H54 (cell line): ENCODE measurements around the gene HTD2.

Source experiments
- DNase-seq: peaks from one replicate; pipeline ENCODE4 v3.0.0; 2011; ENCODE audit warnings: low spot score, mixed read lengths; ENCODE audit not compliant: insufficient read length
- FAIRE-seq: peaks from 3 replicates; lab custom pipeline; 2011; peaks lifted over from hg19 to GRCh38; lab: Jason Lieb, UNC
- POLR2A ChIP-seq: IDR thresholded peaks from 2 replicates; pipeline ENCODE4 v1.6.1; 2011; ENCODE audit warnings: low read depth, mild to moderate bottlenecking, low read length

The HTD2 gene

GRCh38 chr3:58349792-58350626, 43.7 kb downstream of the HTD2 start:
- no peak for FAIRE-seq
- TF ChIP-seq POLR2A: no peak
- no peak for DNase-seq

DNA sequence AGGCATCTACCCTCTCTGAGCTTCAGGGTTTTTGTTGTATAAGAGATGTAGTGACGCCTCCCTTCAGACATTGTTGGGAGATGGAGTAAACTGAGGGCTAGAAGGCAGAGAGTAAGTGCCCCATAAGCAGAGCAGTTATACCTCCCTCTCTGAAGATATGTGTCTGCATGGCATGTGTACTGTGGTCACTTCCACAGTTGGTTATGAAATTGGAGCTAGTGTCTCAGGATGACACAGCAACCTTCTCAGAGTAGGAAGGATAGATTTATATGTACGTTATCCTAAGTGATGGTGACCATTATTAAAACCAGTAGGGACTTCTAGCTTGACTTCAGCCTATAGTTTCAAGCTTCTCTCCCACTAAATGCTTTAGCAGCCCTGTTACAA, 44.3 kb downstream of the HTD2 start:
- DNase-seq: no peak
- no peak for FAIRE-seq
- TF ChIP-seq POLR2A: no peak

- FAIRE-seq (no peak), DNase-seq (no peak)
- no peak for TF ChIP-seq POLR2A
These were observed 45.6 kb downstream of the HTD2 start for GRCh38 chr3:58351920-58352319.

GRCh38 chr3:58352626-58353025, 46.3 kb downstream of the HTD2 start:
- TF ChIP-seq POLR2A: no peak
- no peak for FAIRE-seq
- no peak for DNase-seq

DNA sequence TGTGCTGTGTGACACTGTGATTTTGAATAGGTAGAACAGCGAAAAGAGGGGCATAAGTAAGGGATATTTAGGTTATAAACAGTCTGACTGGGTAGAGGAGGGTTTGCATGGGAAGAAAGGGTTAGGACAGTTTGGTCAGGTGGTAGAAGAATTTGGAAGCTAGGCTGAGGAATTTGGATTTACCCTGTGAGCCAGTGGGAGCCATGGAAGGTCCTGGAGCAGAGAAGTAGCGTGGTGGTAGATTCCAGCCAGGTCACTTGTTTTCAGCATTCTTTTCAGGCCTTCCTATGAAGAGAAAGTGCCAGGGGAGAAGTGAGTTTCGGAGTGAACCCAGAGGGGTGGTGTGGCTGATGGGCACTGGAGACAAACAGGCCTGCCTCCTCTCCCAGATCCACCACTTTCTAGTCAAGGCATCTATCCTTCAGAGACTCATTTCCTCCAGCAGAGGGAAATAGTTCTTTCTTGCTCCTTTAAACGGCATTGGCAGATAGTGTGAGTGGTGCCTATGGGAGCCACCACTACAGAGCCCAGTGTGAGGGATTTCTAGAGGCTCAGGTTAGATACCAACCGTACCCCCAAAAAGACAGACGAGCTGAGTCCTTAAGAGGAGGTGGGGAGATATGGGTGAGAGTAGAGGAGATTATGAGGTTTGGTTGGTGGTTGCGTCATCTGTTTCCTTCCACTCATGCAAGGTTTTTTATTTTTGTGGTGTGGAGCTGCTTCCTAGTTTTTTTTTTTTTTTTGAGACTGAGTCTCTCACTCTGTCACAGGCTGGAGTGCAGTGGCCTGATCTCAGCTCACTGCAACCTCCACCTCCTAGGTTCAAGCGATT, 47.6 kb downstream of the HTD2 start:
- DNase-seq: no peak
- no peak for FAIRE-seq
- TF ChIP-seq POLR2A: no peak

GRCh38 chr3:58355179-58355578, 48.9 kb downstream of the HTD2 start:
- FAIRE-seq (no peak), DNase-seq (no peak)
- TF ChIP-seq POLR2A: no peak

DNA sequence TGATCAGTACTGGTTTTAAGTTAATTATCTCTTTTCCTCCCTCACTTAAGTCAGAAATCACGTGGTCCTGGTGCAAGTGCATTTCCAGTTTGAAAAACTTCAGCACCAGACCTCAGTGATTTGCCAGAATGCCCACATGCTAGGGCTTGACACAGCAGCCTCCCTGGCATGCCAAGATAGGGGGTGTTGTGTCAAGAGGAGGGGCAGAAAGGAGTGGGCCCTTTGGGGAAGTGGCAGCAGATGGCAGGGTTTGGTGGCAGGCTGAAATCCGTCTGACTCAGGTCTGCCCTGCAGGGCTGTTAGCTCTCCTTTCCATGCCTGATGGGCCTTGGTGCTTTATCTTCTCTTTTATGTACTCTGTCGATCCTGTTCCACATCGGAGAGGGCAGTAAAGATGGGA, 49.7 kb downstream of the HTD2 start:
- no peak for FAIRE-seq

GRCh38 chr3:58357402-58357801, 51.1 kb downstream of the HTD2 start:
- FAIRE-seq (no peak), DNase-seq (no peak)
- no peak for TF ChIP-seq POLR2A

More for the DNA sequence above, 49.7 kb downstream of the HTD2 start:
- no peak for DNase-seq
- TF ChIP-seq POLR2A: no peak

GRCh38 chr3:58358092-58358491, 51.8 kb downstream of the HTD2 start:
- no peak for FAIRE-seq
- TF ChIP-seq POLR2A: no peak
- no peak for DNase-seq

- FAIRE-seq (no peak), DNase-seq (no peak)
- no peak for TF ChIP-seq POLR2A
These were observed 52.5 kb downstream of the HTD2 start for GRCh38 chr3:58358808-58359207.

GRCh38 chr3:58359621-58360020, 53.3 kb downstream of the HTD2 start:
- no peak for TF ChIP-seq POLR2A
- no peak for DNase-seq
- FAIRE-seq: no peak

DNA sequence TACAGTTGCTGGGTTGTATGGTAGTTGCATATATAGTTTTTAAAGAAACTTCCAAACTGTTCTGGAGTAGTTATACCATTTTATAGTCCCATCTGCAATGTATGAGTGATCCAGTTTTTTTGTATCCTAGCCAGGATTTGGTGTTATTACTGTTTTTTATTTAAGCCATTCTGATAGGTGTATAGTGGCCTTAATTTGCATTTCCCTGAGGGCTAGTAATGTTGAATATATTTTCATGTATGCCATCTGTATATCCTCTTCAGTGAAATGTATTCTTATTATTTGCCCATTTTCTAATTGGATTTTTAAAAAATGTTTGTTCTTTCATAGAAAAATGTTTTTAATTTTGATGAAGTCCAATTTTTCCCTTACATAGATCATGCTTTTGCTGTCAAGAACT, 55.5 kb downstream of the HTD2 start:
- DNase-seq (no peak), FAIRE-seq (no peak)
- TF ChIP-seq POLR2A: no peak

GRCh38 chr3:58366699-58367098, 60.4 kb downstream of the HTD2 start:
- DNase-seq: no peak
- FAIRE-seq: peak; percentile 57
- no peak for TF ChIP-seq POLR2A

- TF ChIP-seq POLR2A: no peak
These were observed 62.7 kb downstream of the HTD2 start for GRCh38 chr3:58369038-58369437.

More at GRCh38 chr3:58369038-58369437, 62.7 kb downstream of the HTD2 start:
- DNase-seq (no peak), FAIRE-seq (no peak)
